Neural progenitor cell (in vitro differentiated cells): ENCODE data around the gene PRUNE2. TPM values are rescaled to one million over a fixed set of nuclear protein-coding genes. Genes with fewer than 3 reads are reported as not detected.

Experiments used
- DNase-seq: peaks from one replicate; pipeline ENCODE4 v3.0.0-alpha.2; 2016; ENCODE audit warnings: low spot score
- H2AFZ ChIP-seq: fragments of 200-600 bp; sonication (generic); replicated peaks from 2 replicates; pipeline ENCODE4 v1.6.1; 2016; ENCODE audit warnings: antibody characterized with exemption
- H3F3A ChIP-seq: fragments of 200-600 bp; sonication (generic); 2 replicates; pipeline ENCODE4 v1.6.1; 2016; ENCODE audit warnings: antibody characterized with exemption, low read depth
- H3K27ac ChIP-seq: fragments of 200-600 bp; sonication (generic); 2 replicates; pipeline ENCODE4 v1.5.1; 2016; ENCODE audit warnings: mild to moderate bottlenecking
- H3K27me3 ChIP-seq: fragments of 200-600 bp; sonication (generic); 2 replicates; pipeline ENCODE4 v1.6.1; 2016; ENCODE audit warnings: mild to moderate bottlenecking, moderate library complexity
- H3K36me3 ChIP-seq: fragments of 200-600 bp; sonication (generic); 2 replicates; pipeline ENCODE4 v1.5.1; 2016
- H3K4me1 ChIP-seq: fragments of 200-600 bp; sonication (generic); 2 replicates; pipeline ENCODE4 v1.6.1; 2016; ENCODE audit warnings: mixed run types
- H3K4me2 ChIP-seq: fragments of 200-600 bp; sonication (generic); 2 replicates; pipeline ENCODE4 v1.6.1; 2016
- H3K4me3 ChIP-seq: fragments of 200-600 bp; sonication (generic); 2 replicates; pipeline ENCODE4 v1.5.1; 2016
- H3K79me2 ChIP-seq: fragments of 200-600 bp; sonication (generic); 2 replicates; pipeline ENCODE4 v1.6.1; 2016; ENCODE audit warnings: low read depth
- H3K9ac ChIP-seq: fragments of 200-600 bp; sonication (generic); 2 replicates; pipeline ENCODE4 v1.6.1; 2016
- H3K9me3 ChIP-seq: fragments of 200-600 bp; sonication (generic); 2 replicates; pipeline ENCODE4 v1.5.1; 2016; ENCODE audit warnings: low read depth
- H4K20me1 ChIP-seq: fragments of 200-600 bp; sonication (generic); 2 replicates; pipeline ENCODE4 v1.6.1; 2016; ENCODE audit warnings: low read depth
- H3K27ac Mint-ChIP-seq: 3 replicates; pipeline ENCODE4 v1.8.0; 2021; ENCODE audit warnings: mixed read lengths
- H3K27me3 Mint-ChIP-seq: 2 replicates; pipeline ENCODE4 v1.8.0; 2022; ENCODE audit warnings: low read depth, mild to moderate bottlenecking, inconsistent platforms, moderate library complexity, mixed read lengths; ENCODE audit not compliant: insufficient read depth
- H3K36me3 Mint-ChIP-seq: 3 replicates; pipeline ENCODE4 v1.8.0; 2021; ENCODE audit warnings: mixed read lengths
- H3K4me1 Mint-ChIP-seq: 3 replicates; pipeline ENCODE4 v1.8.0; 2021; ENCODE audit warnings: mixed read lengths
- H3K4me3 Mint-ChIP-seq: 3 replicates; pipeline ENCODE4 v1.8.0; 2021; ENCODE audit warnings: mild to moderate bottlenecking, moderate library complexity, mixed read lengths
- H3K9me3 Mint-ChIP-seq: 3 replicates; pipeline ENCODE4 v1.8.0; 2020; ENCODE audit warnings: mixed read lengths
- CTCF ChIP-seq: fragments of 200-600 bp; sonication (generic); IDR thresholded peaks from 2 replicates; pipeline ENCODE4 v1.5.1; 2017; ENCODE audit warnings: antibody characterized with exemption, mild to moderate bottlenecking
- EZH2 ChIP-seq: fragments of 200-600 bp; sonication (generic); IDR thresholded peaks from 2 replicates; pipeline ENCODE4 v1.6.1; 2017; ENCODE audit warnings: antibody characterized with exemption, mild to moderate bottlenecking, moderate library complexity
- EZH2phosphoT487 ChIP-seq: fragments of 200-600 bp; sonication (generic); IDR thresholded peaks from 2 replicates; pipeline ENCODE4 v1.6.1; 2017; ENCODE audit warnings: antibody characterized with exemption
- total RNA-seq: library from RNA; depleted of rRNA; stranded (reverse); fragments of >200 nt; gene quantifications from 2 replicates; pipeline ENCODE4 v1.2.3, GENCODE V29; 2015; ENCODE audit warnings: low replicate concordance

The PRUNE2 gene
- total RNA-seq, 1 donor from 2014 or later, result 28.2 TPM

- no peak overlapping the region for H3K4me3 ChIP-seq
These were observed 167.5 kb downstream of the PRUNE2 start for GRCh38 chr9:76738402-76738801.

GRCh38 chr9:76737154-76737902, 168.6 kb downstream of the PRUNE2 start:
- Histone ChIP-seq H3K4me3 (no peak overlapping the region), H3K27ac (no peak overlapping the region), H2AFZ (no peak overlapping the region), H4K20me1 (no peaks in the 10 kb centered on the region), H3F3A (no peaks in the 10 kb centered on the region), H3K36me3 (no peaks in the 10 kb centered on the region), H3K27me3 (no peaks in the 10 kb centered on the region), H3K9me3 (no peaks in the 10 kb centered on the region), H3K4me2 (no peak overlapping the region), H3K4me1 (no peaks in the 10 kb centered on the region), H3K9ac (no peak overlapping the region), H3K79me2 (no peaks in the 10 kb centered on the region)
- no peak overlapping the region for H3K27ac Mint-ChIP-seq
- H3K36me3 Mint-ChIP-seq, result no peaks in the 10 kb centered on the region
- no peaks in the 10 kb centered on the region for H3K9me3 Mint-ChIP-seq
- no peak overlapping the region for H3K4me3 Mint-ChIP-seq
- DNase-seq, result no peak
- TF ChIP-seq EZH2phosphoT487 (no peak), EZH2 (no peak), CTCF (no peak)
- H3K4me1 Mint-ChIP-seq, result no peaks in the 10 kb centered on the region
- H3K27me3 Mint-ChIP-seq, result no peaks in the 10 kb centered on the region

More at GRCh38 chr9:76738402-76738801, 167.5 kb downstream of the PRUNE2 start:
- H3K4me3 Mint-ChIP-seq, result no peak overlapping the region
- H3K9me3 Mint-ChIP-seq, result no peaks in the 10 kb centered on the region
- Histone ChIP-seq H2AFZ (peak overlapping the region; percentile 26), H3K27ac (no peak overlapping the region), H3K9ac (no peak overlapping the region), H3F3A (no peaks in the 10 kb centered on the region), H3K4me1 (no peaks in the 10 kb centered on the region), H3K9me3 (no peaks in the 10 kb centered on the region), H3K4me2 (no peak overlapping the region), H3K27me3 (no peaks in the 10 kb centered on the region), H4K20me1 (no peaks in the 10 kb centered on the region), H3K79me2 (no peaks in the 10 kb centered on the region), H3K36me3 (no peaks in the 10 kb centered on the region)
- no peaks in the 10 kb centered on the region for H3K36me3 Mint-ChIP-seq
- H3K4me1 Mint-ChIP-seq, result no peaks in the 10 kb centered on the region
- no peak for DNase-seq
- no peak overlapping the region for H3K27ac Mint-ChIP-seq
- TF ChIP-seq EZH2phosphoT487 (no peak), EZH2 (no peak), CTCF (no peak)
- H3K27me3 Mint-ChIP-seq, result no peaks in the 10 kb centered on the region

- Mint-ChIP-seq H3K27me3 (no peaks in the 10 kb centered on the region), H3K4me1 (no peaks in the 10 kb centered on the region), H3K9me3 (no peaks in the 10 kb centered on the region), H3K27ac (no peak overlapping the region), H3K4me3 (no peak overlapping the region), H3K36me3 (no peaks in the 10 kb centered on the region)
- Histone ChIP-seq H4K20me1 (no peaks in the 10 kb centered on the region), H3K27me3 (no peaks in the 10 kb centered on the region), H3K4me1 (no peaks in the 10 kb centered on the region), H3K4me3 (no peak overlapping the region), H3K79me2 (no peaks in the 10 kb centered on the region), H3K36me3 (no peaks in the 10 kb centered on the region), H3K27ac (no peak overlapping the region), H3K4me2 (no peak overlapping the region), H3F3A (no peaks in the 10 kb centered on the region), H3K9ac (no peak overlapping the region), H2AFZ (no peak overlapping the region), H3K9me3 (no peaks in the 10 kb centered on the region)
- DNase-seq, result no peak
- TF ChIP-seq EZH2 (no peak), EZH2phosphoT487 (no peak), CTCF (no peak)
These were observed 171.2 kb downstream of the PRUNE2 start for GRCh38 chr9:76734716-76735115.
